ENCODE measurements around the gene TCEA3. TPM values are rescaled to one million over a fixed set of nuclear protein-coding genes. Genes with fewer than 3 reads are reported as not detected.

Gene TCEA3
- total and polyA plus RNA-seq, 4 experiments from 2014 or later: 22.7 to 30.8 (median 28.3) TPM

DNA sequence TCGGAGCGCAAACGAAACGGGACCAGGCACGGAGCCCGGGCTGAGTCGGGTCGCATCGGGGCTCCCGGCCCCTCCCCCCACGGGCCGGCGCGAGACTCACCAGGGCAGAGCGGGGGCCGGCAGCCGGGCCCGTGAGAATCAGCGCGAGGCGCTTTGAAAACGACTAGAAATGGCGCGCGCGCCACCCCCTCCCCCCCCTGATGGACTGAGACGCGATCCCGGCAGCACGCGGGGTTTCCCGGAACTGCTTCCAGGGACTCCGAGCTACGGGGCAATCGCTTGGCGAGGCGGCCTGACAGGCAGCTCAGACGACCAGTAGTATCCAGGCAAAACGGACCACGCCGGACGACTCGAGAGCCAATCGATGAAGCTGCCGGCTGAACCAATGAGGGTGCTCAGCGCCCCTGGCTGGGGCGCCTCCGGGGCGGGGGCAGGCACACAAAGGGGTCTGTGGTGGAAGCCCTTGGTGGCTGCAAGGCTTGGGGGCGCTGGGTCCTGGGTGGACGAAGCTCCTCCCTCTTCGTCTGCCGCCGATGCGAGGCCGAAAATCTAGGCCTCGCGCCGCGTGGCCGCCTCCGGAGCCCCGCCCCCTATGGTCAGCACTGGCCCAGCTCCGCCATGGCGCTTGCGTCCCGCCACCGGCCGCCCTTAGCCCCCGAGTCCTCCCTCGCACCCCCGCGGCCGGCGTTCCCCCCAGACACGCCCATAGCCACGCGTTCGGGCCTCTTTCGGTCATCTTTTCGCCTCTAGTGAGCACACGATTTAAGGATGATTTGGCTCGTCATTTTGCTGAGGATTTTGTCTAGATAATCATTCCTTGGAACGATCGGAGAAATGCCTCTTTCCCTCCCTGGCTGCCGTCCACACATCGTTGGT lies 80.2 kb downstream of the TCEA3 start, which contains the start of gene HNRNPR:
TSS of gene HNRNPR (minus strand) at position 174 of the 876 bp plus-strand sequence. CDS start 3,276 bp downstream, outside the sequence.
- peaks cover 42% of the 10 kb centered on the region for H3K4me1 ChIP-seq (ENCODE audit: insufficient read depth, low read length)
- CTCF ChIA-PET (ENCODE audit: partially characterized antibody): interaction anchor here (0.7 to 1.7 kb wide), 5 partner anchors 13 to 242 kb away, joined by 3 to 11 read pairs (median 3); no protein-coding TSS in a partner anchor

DNA sequence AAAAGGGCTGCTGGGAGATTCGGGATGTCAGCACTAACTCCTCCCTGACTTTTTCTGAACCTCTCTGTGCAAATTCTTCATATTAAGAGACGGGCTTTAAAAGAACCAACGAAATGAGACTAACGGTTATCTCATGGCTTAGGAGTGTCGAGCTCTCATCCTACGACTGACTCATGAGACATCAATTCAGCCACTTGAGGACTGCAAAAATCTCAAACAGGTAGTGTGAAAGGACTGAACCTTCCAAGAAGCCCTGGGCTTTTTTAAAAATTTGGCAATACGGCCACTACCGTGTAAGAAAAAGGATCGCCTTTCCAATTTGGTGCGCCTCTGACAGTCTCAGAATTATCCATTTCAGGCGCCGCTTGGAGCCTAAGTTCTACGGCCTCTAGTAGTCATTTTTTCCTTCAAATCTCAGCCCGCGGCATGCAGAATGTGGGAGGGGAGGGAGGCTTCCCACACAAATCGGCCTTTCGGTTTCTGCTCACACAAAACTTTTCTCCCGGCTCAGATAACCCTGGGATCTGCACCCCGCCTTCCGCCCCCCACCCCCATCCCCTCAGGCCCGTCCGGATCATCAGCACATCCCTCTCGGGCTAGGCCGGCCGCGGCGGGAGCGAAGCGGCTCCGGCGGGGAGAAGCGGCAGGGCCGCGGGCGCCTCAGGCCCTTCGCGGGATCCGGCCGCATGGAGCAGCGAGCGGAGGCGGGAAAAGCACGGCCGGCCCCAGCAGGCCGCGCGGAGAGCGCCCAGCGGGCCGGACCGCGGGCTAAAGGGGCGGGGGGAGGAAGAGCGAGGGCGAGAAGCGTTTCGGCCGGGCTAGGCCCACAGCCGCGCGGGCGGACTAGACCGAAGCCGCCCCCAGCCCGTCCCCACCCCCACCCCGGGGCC lies 81.1 kb downstream of the TCEA3 start:
- H3K36me3 ChIP-seq (ENCODE audit: insufficient read depth, low read length): no peaks in the 10 kb centered on the region
- H3K4me1 Mint-ChIP-seq: peaks cover 39 to 60% (median 49%) of the 10 kb centered on the region in 4 donors
- H3K4me3 Mint-ChIP-seq: peak overlapping the region; percentile 75 to 93 (median 91)
- no peaks in the 10 kb centered on the region for H3K27me3 ChIP-seq (ENCODE audit: insufficient read depth, low read length)
- peak overlapping the region; percentile 64 to 89 for H3K4me3 ChIP-seq (ENCODE audit: low read length in 2 of 2)
- H3K9me3 Mint-ChIP-seq: peaks cover 0 to 2% (median 0%) of the 10 kb centered on the region in 8 donors
- H3K27ac Mint-ChIP-seq: peak overlapping the region; percentile 81 to 97 (median 94)
- POLR2A ChIA-PET (ENCODE audit: partially characterized antibody): interaction anchor here (0.9 to 3.5 kb wide), 18 partner anchors 9 to 437 kb away, joined by 3 to 112 read pairs (median 4); partner anchors contain the start of genes ASAP3, E2F2, LUZP1 and RPL11
- CTCF ChIA-PET (ENCODE audit: partially characterized antibody): interaction anchor here (0.7 to 1.7 kb wide), 3 partner anchors 25 to 241 kb away, joined by 3 to 11 read pairs (median 9); no protein-coding TSS in a partner anchor
- H3K4me1 ChIP-seq (ENCODE audit: insufficient read depth, low read length): peaks cover 51% of the 10 kb centered on the region
- DNase-seq: peak in 3 of 5 donors; percentile 13 to 54 (median 22)
- H3K36me3 Mint-ChIP-seq: peaks cover 0 to 28% of the 10 kb centered on the region in 2 donors
- peak overlapping the region; percentile 75 for H3K27ac ChIP-seq (ENCODE audit: low read depth, low read length)
- no peaks in the 10 kb centered on the region for H3K9me3 ChIP-seq (ENCODE audit: control insufficient read depth in 1 of 2, low read length in 2 of 2)
- intact Hi-C loops (cut with micrococcal nuclease): loop anchor here (1.0 to 5.0 kb wide), 4 partner anchors 25 to 276 kb away; partner anchors contain the start of gene E2F2
- no peaks in the 10 kb centered on the region for H3K27me3 Mint-ChIP-seq

More for the DNA sequence above, 80.2 kb downstream of the TCEA3 start, which contains the start of gene HNRNPR:
- Histone ChIP-seq H3K4me3 (ENCODE audit: low read length in 2 of 2) (peak within 1 kb of the TSS; percentile 79 to 89), H3K9me3 (ENCODE audit: control insufficient read depth in 1 of 2, low read length in 2 of 2) (no peaks in the 10 kb centered on the region), H3K27ac (ENCODE audit: low read depth, low read length) (peak within 1 kb of the TSS; percentile 75), H3K27me3 (ENCODE audit: insufficient read depth, low read length) (no peaks in the 10 kb centered on the region), H3K36me3 (ENCODE audit: insufficient read depth, low read length) (no peaks in the 10 kb centered on the region)
- H3K4me1 Mint-ChIP-seq: peaks cover 35 to 53% (median 42%) of the 10 kb centered on the region in 4 donors
- H3K4me3 Mint-ChIP-seq: peak within 1 kb of the TSS; percentile 92 to 99 (median 98)
- H3K9me3 Mint-ChIP-seq: peaks cover 0 to 2% (median 0%) of the 10 kb centered on the region in 8 donors
- no peaks in the 10 kb centered on the region for H3K27me3 Mint-ChIP-seq
- DNase-seq: peak; percentile 96 to 99 (median 98)
- POLR2A ChIA-PET (ENCODE audit: partially characterized antibody): interaction anchor here (0.6 to 3.5 kb wide), 25 partner anchors 10 to 436 kb away, joined by 3 to 112 read pairs (median 4); partner anchors contain the start of genes ASAP3, E2F2, LUZP1 and RPL11
- peaks cover 0 to 24% of the 10 kb centered on the region in 2 donors for H3K36me3 Mint-ChIP-seq
- H3K27ac Mint-ChIP-seq: peak within 1 kb of the TSS; percentile 93 to 99 (median 96)
- intact Hi-C loops (cut with micrococcal nuclease): loop anchor here (1.0 to 5.0 kb wide), 4 partner anchors 24 to 275 kb away; partner anchors contain the start of gene E2F2

DNA sequence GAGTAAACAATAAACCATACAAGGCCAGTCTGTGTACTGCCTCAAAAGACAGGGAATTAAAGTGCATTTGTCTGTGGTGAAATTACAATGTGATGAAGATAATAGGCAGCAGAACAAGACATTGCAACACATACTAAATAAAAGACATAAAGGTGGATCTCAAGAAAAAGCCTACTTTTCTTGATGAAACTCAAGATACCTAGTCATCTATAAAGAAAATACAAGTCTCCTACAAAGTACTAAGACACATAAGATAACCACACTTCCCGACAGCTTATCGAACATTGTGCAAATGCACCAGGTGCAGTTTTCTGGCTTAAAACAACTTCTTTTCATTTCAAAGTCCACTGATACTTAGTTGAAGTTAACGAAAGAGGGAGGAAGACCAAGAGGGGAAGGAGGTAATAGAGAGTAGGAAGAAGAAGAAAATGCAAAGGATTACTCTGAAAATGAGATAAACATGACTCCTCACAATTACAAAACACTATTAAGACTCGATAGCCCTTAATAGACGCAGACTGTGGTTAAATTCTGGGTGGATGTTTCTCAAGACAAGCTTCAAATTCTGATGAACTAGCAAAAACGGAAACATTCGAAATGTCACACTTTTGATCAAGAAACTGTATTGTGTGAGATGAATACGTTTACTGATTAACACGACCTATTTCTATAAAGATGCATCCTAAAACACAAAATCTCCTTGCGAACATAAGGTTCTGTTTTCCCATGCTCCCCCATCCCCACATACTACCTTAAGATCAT lies 82.4 kb downstream of the TCEA3 start:
- H3K9me3 ChIP-seq (ENCODE audit: control insufficient read depth in 1 of 2, low read length in 2 of 2): no peaks in the 10 kb centered on the region
- H3K4me3 ChIP-seq (ENCODE audit: low read length in 2 of 2): peak overlapping the region; percentile 7 to 89
- CTCF ChIA-PET (ENCODE audit: partially characterized antibody): interaction anchor here (0.6 to 1.3 kb wide), 2 partner anchors 62 to 1102 kb away, joined by 3 to 4 read pairs; no protein-coding TSS in a partner anchor
- Mint-ChIP-seq H3K36me3 (peaks cover 5 to 39% of the 10 kb centered on the region in 2 donors), H3K27ac (peak overlapping the region; percentile 26 to 97 (median 94)), H3K4me3 (peak overlapping the region; percentile 75 to 93 (median 91)), H3K9me3 (peaks cover 0 to 2% (median 0%) of the 10 kb centered on the region in 8 donors), H3K27me3 (no peaks in the 10 kb centered on the region), H3K4me1 (peaks cover 42 to 73% (median 58%) of the 10 kb centered on the region in 4 donors)
- no peak for DNase-seq
- H3K36me3 ChIP-seq (ENCODE audit: insufficient read depth, low read length): peaks cover 10% of the 10 kb centered on the region
- H3K27ac ChIP-seq (ENCODE audit: low read depth, low read length): peak overlapping the region; percentile 75
- POLR2A ChIA-PET (ENCODE audit: partially characterized antibody): interaction anchor here (1.1 kb wide), 1 partner anchor 26 kb away, joined by 6 read pairs; no protein-coding TSS in a partner anchor
- H3K4me1 ChIP-seq (ENCODE audit: insufficient read depth, low read length): peaks cover 64% of the 10 kb centered on the region
- no peaks in the 10 kb centered on the region for H3K27me3 ChIP-seq (ENCODE audit: insufficient read depth, low read length)
- intact Hi-C loops (cut with micrococcal nuclease): loop anchor here (5.0 kb wide), 1 partner anchor 60 kb away; no protein-coding TSS in a partner anchor

DNA sequence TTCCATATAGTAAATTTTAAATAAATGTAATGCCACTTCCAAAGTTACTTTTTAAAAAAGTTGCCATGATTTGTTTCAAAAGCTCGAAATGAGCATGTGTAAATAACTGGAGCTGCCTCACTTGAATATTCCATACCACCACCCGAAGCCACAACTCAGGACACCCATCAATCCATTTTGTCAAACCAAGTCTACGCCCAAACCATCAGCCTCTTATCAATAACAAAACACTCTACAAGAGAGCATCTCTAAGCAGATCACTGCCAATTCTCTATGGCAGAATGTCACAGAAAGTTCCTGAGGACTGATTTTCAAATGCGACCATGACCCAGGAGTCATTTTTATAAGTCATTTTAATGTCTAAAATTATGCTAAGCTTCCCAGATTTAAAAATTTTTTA lies 84.9 kb downstream of the TCEA3 start:
- Histone ChIP-seq H3K4me1 (ENCODE audit: insufficient read depth, low read length) (peaks cover 61% of the 10 kb centered on the region), H3K9me3 (ENCODE audit: control insufficient read depth in 1 of 2, low read length in 2 of 2) (no peaks in the 10 kb centered on the region), H3K27me3 (ENCODE audit: insufficient read depth, low read length) (no peaks in the 10 kb centered on the region), H3K36me3 (ENCODE audit: insufficient read depth, low read length) (peaks cover 21% of the 10 kb centered on the region), H3K4me3 (ENCODE audit: low read length in 2 of 2) (no peak overlapping the region), H3K27ac (ENCODE audit: low read depth, low read length) (peak overlapping the region; percentile 75)
- H3K4me3 Mint-ChIP-seq: peak overlapping the region in 7 of 8 donors; percentile 10 to 93 (median 86)
- H3K4me1 Mint-ChIP-seq: peaks cover 38 to 73% (median 54%) of the 10 kb centered on the region in 4 donors
- intact Hi-C loops (cut with micrococcal nuclease): loop anchor here (5.0 kb wide), 1 partner anchor 63 kb away; no protein-coding TSS in a partner anchor
- H3K36me3 Mint-ChIP-seq: peaks cover 6 to 49% of the 10 kb centered on the region in 2 donors
- no peaks in the 10 kb centered on the region for H3K27me3 Mint-ChIP-seq
- no peak for DNase-seq
- ChIA-PET CTCF (ENCODE audit: partially characterized antibody) (interaction anchor here (0.8 to 1.6 kb wide), 3 partner anchors 15 to 155 kb away, joined by 3 to 4 read pairs (median 3); no protein-coding TSS in a partner anchor), POLR2A (ENCODE audit: partially characterized antibody) (interaction anchor here (1.5 kb wide), 1 partner anchor 29 kb away, joined by 7 read pairs; no protein-coding TSS in a partner anchor)
- no peaks in the 10 kb centered on the region for H3K9me3 Mint-ChIP-seq
- peak overlapping the region in 5 of 7 donors; percentile 13 to 95 (median 80) for H3K27ac Mint-ChIP-seq

DNA sequence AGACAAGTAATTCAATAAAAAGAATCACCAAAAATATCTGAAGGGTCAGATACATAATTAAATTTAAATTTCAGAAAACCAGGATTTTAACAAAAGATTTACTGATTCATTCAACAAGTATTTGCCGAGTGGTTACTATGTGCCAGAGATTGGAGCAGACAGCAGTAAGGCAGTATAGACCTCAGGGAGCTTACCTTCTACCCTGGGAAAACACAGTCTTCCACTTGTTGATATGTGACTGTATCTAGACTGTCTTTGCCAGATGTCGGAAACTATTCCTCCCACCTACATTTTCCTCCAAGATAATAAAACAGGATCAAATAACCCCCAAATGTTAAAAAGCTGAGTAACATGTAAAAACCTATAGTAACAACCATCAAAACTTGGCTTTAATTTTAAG lies 86.7 kb downstream of the TCEA3 start:
- ChIA-PET CTCF (ENCODE audit: partially characterized antibody) (interaction anchor here (1.2 kb wide), 1 partner anchor 67 kb away, joined by 3 read pairs; no protein-coding TSS in a partner anchor), POLR2A (ENCODE audit: partially characterized antibody) (interaction anchor here (1.1 kb wide), 1 partner anchor 29 kb away, joined by 3 read pairs; no protein-coding TSS in a partner anchor)
- Histone ChIP-seq H3K9me3 (ENCODE audit: control insufficient read depth in 1 of 2, low read length in 2 of 2) (no peaks in the 10 kb centered on the region), H3K4me1 (ENCODE audit: insufficient read depth, low read length) (peaks cover 60% of the 10 kb centered on the region), H3K27me3 (ENCODE audit: insufficient read depth, low read length) (no peaks in the 10 kb centered on the region), H3K4me3 (ENCODE audit: low read length in 2 of 2) (no peak overlapping the region), H3K36me3 (ENCODE audit: insufficient read depth, low read length) (peaks cover 29% of the 10 kb centered on the region), H3K27ac (ENCODE audit: low read depth, low read length) (no peak overlapping the region)
- H3K4me3 Mint-ChIP-seq: peak overlapping the region in 2 of 8 donors; percentile 29 to 31
- DNase-seq: no peak
- peak overlapping the region in 6 of 7 donors; percentile 1 to 72 (median 48) for H3K27ac Mint-ChIP-seq
- no peaks in the 10 kb centered on the region for H3K27me3 Mint-ChIP-seq
- peaks cover 19 to 53% of the 10 kb centered on the region in 2 donors for H3K36me3 Mint-ChIP-seq
- H3K9me3 Mint-ChIP-seq: no peaks in the 10 kb centered on the region
- intact Hi-C loops (cut with micrococcal nuclease): no loop called here
- H3K4me1 Mint-ChIP-seq: peaks cover 40 to 69% (median 53%) of the 10 kb centered on the region in 4 donors
